K562 (cell line): ENCODE results near the gene MYRIP. TPM values are rescaled to one million over a fixed set of nuclear protein-coding genes. Genes with fewer than 3 reads are reported as not detected.
A peak's percentile ranks its signal among the peaks of the same experiment; 100 is the strongest.

Source experiments
- ATF7 ChIP-seq: fragments of 450-650 bp; IDR thresholded peaks from 2 replicates; pipeline ENCODE4 v1.7.1; 2014; ENCODE audit warnings: mild to moderate bottlenecking, moderate library complexity
- C11orf30 ChIP-seq: fragments of 450-650 bp; IDR thresholded peaks from 2 replicates; pipeline ENCODE4 v1.6.1; 2016; ENCODE audit warnings: low read depth, mild to moderate bottlenecking
- CBX2 ChIP-seq: fragments of 200-600 bp; sonication (generic); IDR thresholded peaks from one replicate; pipeline ENCODE4 v1.6.1; 2012; ENCODE audit warnings: mild to moderate bottlenecking, low read length, inconsistent platforms; ENCODE audit not compliant: insufficient read depth, poor library complexity, severe bottlenecking
- CREB3L1 ChIP-seq: fragments of 450-650 bp; IDR thresholded peaks from 2 replicates; pipeline ENCODE4 v1.6.1; 2014; ENCODE audit warnings: low read depth, mild to moderate bottlenecking, moderate library complexity, borderline replicate concordance
- DACH1 ChIP-seq: fragments of 450-650 bp; IDR thresholded peaks from 2 replicates; pipeline ENCODE4 v1.6.1; 2018; ENCODE audit not compliant: partially characterized antibody
- DEAF1 ChIP-seq: fragments of 450-650 bp; formaldehyde crosslinking; IDR thresholded peaks from 2 replicates; pipeline ENCODE4 v1.4.0; 2020; ENCODE audit warnings: mild to moderate bottlenecking, moderate library complexity
- E2F3 ChIP-seq: fragments of 250-450 bp; sonication (Bioruptor Pico); IDR thresholded peaks from 2 replicates; pipeline ENCODE4 v1.4.0; 2020; ENCODE audit warnings: mild to moderate bottlenecking
- EZH2 ChIP-seq: IDR thresholded peaks from 2 replicates; pipeline ENCODE4 v1.6.1; 2012; ENCODE audit warnings: low read depth, mild to moderate bottlenecking, inconsistent platforms, low read length, borderline replicate concordance
- HCFC1 ChIP-seq: IDR thresholded peaks from 2 replicates; pipeline ENCODE4 v1.6.1; 2012; ENCODE audit warnings: low read depth, low read length, improper control_type of control experiment
- HNRNPH1 ChIP-seq: fragments of 200-400 bp; formaldehyde crosslinking; optimal IDR thresholded peaks from 2 replicates; pipeline ENCODE3; 2017; ENCODE audit warnings: low read depth, mild to moderate bottlenecking, low read length, moderate library complexity
- IRF9 ChIP-seq: fragments of 450-650 bp; IDR thresholded peaks from 2 replicates; pipeline ENCODE4 v1.6.1; 2016; ENCODE audit warnings: missing biosample characterization, missing genetic modification characterization
- KDM5B ChIP-seq: fragments of 200-600 bp; sonication (generic); IDR thresholded peaks from 2 replicates; pipeline ENCODE4 v1.6.1; 2012; ENCODE audit warnings: low read depth, mild to moderate bottlenecking, moderate library complexity, low read length, control low read depth, inconsistent platforms; ENCODE audit not compliant: insufficient replicate concordance
- MIER1 ChIP-seq: fragments of 450-650 bp; IDR thresholded peaks from 2 replicates; pipeline ENCODE4 v1.6.1; 2016; ENCODE audit warnings: antibody characterized with exemption, mild to moderate bottlenecking, low read depth
- POLR2G ChIP-seq: fragments of 200-400 bp; formaldehyde crosslinking; IDR thresholded peaks from 2 replicates; pipeline ENCODE4 v1.6.1; 2017; ENCODE audit warnings: low read depth, mild to moderate bottlenecking, antibody characterized with exemption, low read length, moderate library complexity
- TAF1 ChIP-seq: IDR thresholded peaks from 2 replicates; pipeline ENCODE4 v1.6.1; 2011; ENCODE audit warnings: mild to moderate bottlenecking, low read length, moderate library complexity; ENCODE audit not compliant: insufficient read depth, control insufficient read depth, severe bottlenecking; ENCODE audit errors: extremely low read depth
- ZC3H11A ChIP-seq: IDR thresholded peaks from 2 replicates; pipeline ENCODE4 v1.6.1; 2012; ENCODE audit warnings: low read depth, low read length, improper control_type of control experiment
- ZFX ChIP-seq: sonication (generic); formaldehyde crosslinking; IDR thresholded peaks from 2 replicates; pipeline ENCODE4 v1.8.0; 2022; ENCODE audit warnings: mild to moderate bottlenecking, missing genetic modification reagents, moderate library complexity
- ZNF12 ChIP-seq: sonication (generic); formaldehyde crosslinking; IDR thresholded peaks from 2 replicates; pipeline ENCODE4 v1.4.0; 2020; ENCODE audit warnings: mild to moderate bottlenecking, missing genetic modification reagents
- ZNF134 ChIP-seq: fragments of 250-450 bp; sonication (Bioruptor Pico); conservative IDR thresholded peaks from 2 replicates; pipeline ENCODE4 v1.4.0; 2020
- ZNF174 ChIP-seq: fragments of 250-450 bp; sonication (Bioruptor Pico); IDR thresholded peaks from 2 replicates; pipeline ENCODE4 v1.4.0; 2020; ENCODE audit warnings: mild to moderate bottlenecking
- ZNF175 ChIP-seq: fragments of 200-800 bp; sonication (Bioruptor generic); IDR thresholded peaks from 2 replicates; pipeline ENCODE4 v1.6.1; 2016; ENCODE audit warnings: low read depth, mild to moderate bottlenecking, missing genetic modification characterization, missing compliant biosample characterization
- ZNF79 ChIP-seq: fragments of 250-450 bp; sonication (Bioruptor Pico); IDR thresholded peaks from 2 replicates; pipeline ENCODE4 v1.4.0; 2020; ENCODE audit warnings: low read depth, mild to moderate bottlenecking, moderate library complexity
- polyA plus RNA-seq, 8 experiments: library from polyadenylated mRNA; depleted of rRNA in 4 of 8; stranded (reverse) in 5 of 8; unstranded in 3 of 8; fragments of >200 nt; fragmentation: Nextera tagmentation in 2 of 8; fragmentation: Illumina TruSeq in 1 of 8; extraction: Ambion mirVana in 2 of 8; extraction: Trizol in 1 of 8; gene quantifications; 2 replicates each; pipeline versions ENCODE4 v1.2.1 to v1.2.3, GENCODE V29; 2011 to 2014; ENCODE audit warnings: inconsistent platforms in 1 of 8, missing spikeins in 1 of 8
- total RNA-seq, 7 experiments: library from RNA; depleted of rRNA in 6 of 7; stranded (reverse); fragments of >200 nt in 6 of 7; fragmentation: Illumina TruSeq in 2 of 7; extraction: Trizol in 2 of 7; gene quantifications; 2 replicates each; pipeline versions ENCODE4 v1.2.1 to v1.2.3, GENCODE V29; 2011 to 2021; ENCODE audit warnings: low replicate concordance in 1 of 7
- TF ChIP-seq, protein P1 (sequence below), 2 experiments: fragments of 450-650 bp; conservative IDR thresholded peaks; 2 replicates each; pipeline ENCODE4 v1.6.1; 2017; ENCODE audit warnings: mild to moderate bottlenecking in 2 of 2, moderate library complexity in 2 of 2

MYRIP gene
- total and polyA plus RNA-seq, 9 of the 15 experiments (the other 6 are each of a cell fraction or from before 2014, with no cell fraction given) = 0.03 to 0.12 TPM; not detected in 7

DNA sequence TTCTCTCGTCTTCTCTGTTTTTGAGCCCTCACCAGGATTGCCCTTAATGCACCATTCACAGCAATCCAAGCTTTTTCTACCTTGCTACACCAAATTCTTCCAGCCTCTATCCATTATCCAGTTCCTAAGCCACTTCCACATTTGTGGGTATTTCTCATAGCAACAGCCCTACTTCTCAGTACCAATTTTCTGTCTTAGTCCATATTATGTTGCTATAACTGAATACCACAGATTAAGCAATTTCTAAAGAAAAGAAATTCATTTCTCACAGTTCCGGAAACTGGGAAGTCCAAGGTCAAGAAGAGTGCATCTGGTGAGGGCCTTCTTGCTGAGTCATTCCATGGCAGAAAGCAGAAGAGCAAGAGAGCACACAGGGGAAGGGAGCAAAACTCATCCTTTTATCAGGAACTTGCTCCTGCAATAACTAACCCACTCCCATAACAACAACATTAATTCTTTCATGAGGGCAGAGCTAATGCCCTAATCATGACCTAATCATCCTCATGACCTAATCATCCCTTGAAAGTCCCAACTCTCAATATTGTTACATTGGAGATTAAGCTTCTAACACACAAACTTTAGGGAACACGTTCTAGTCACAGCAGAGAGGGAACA, 490.4 kb downstream of the MYRIP start (continued):
- TF ChIP-seq CBX2 (no peak), ZC3H11A (no peak), POLR2G (no peak), ZNF79 (CRISPR knock-in tag) (peak; percentile 87), DACH1 (peak; percentile 83), IRF9 (peak; percentile 42; the same call in 1 of the 2 replicates), E2F3 (CRISPR knock-in tag) (no peak; the same call in 1 of the 2 replicates), ZNF174 (0 out of 2 replicates have a peak, but pooled peaks have one; percentile 28), C11orf30 (peak; percentile 97), DEAF1 (CRISPR knock-in tag) (no peak), ATF7 (peak; percentile 35; the same call in 1 of the 2 replicates), ZFX (CRISPR knock-in tag) (peak; percentile 51), MIER1 (no peak; the same call in 1 of the 2 replicates), TAF1 (peak; percentile 97), ZNF134 (CRISPR knock-in tag) (0 out of 2 replicates have a peak, but pooled peaks have one; percentile 22), ZNF12 (CRISPR knock-in tag) (no peak), ZNF175 (CRISPR knock-in tag) (peak; percentile 64; the same call in 1 of the 2 replicates), HCFC1 (no peak), KDM5B (no peak), CREB3L1 (no peak), EZH2 (no peak), HNRNPH1 (no peak)
- TF ChIP-seq, protein P1, sequence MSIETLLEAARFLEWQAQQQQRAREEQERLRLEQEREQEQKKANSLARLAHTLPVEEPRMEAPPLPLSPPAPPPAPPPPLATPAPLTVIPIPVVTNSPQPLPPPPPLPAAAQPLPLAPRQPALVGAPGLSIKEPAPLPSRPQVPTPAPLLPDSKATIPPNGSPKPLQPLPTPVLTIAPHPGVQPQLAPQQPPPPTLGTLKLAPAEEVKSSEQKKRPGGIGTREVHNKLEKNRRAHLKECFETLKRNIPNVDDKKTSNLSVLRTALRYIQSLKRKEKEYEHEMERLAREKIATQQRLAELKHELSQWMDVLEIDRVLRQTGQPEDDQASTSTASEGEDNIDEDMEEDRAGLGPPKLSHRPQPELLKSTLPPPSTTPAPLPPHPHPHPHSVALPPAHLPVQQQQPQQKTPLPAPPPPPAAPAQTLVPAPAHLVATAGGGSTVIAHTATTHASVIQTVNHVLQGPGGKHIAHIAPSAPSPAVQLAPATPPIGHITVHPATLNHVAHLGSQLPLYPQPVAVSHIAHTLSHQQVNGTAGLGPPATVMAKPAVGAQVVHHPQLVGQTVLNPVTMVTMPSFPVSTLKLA (conservative IDR thresholded peaks at IDR 0.05) = peak; percentile 33 to 34; a peak in 2 of 4 replicates
